Central memory CD8-positive, alpha-beta T cell (primary cell): ENCODE results near the gene GPHN.

Source experiments
- ATAC-seq: fragments of 150-1000 bp; cut with Tn5 transposase; replicated peaks from 2 replicates; pipeline ENCODE4 v1.10.0; 2022; ENCODE audit warnings: mild to moderate bottlenecking, moderate FRiP score, moderate number of reproducible peaks; ENCODE audit not compliant: poor library complexity, severe bottlenecking; ENCODE audit errors: extremely low read depth
- DNase-seq, 2 donors: peaks; one replicate each; pipeline ENCODE4 v3.0.0; 2021; ENCODE audit warnings: low spot score in 2 of 2
- H3K27ac Mint-ChIP-seq: one replicate; pipeline ENCODE4 v1.8.0; 2022; ENCODE audit warnings: low read depth, mild to moderate bottlenecking, moderate library complexity, mixed read lengths
- H3K27me3 Mint-ChIP-seq: one replicate; pipeline ENCODE4 v1.8.0; 2022; ENCODE audit warnings: mixed read lengths
- H3K36me3 Mint-ChIP-seq: one replicate; pipeline ENCODE4 v1.8.0; 2022; ENCODE audit warnings: mild to moderate bottlenecking, moderate library complexity, mixed read lengths; ENCODE audit not compliant: insufficient read depth
- H3K4me1 Mint-ChIP-seq: one replicate; pipeline ENCODE4 v1.8.0; 2022; ENCODE audit warnings: mixed read lengths
- H3K4me3 Mint-ChIP-seq: one replicate; pipeline ENCODE4 v1.8.0; 2022; ENCODE audit warnings: mild to moderate bottlenecking, moderate library complexity, mixed read lengths
- H3K9me3 Mint-ChIP-seq: one replicate; pipeline ENCODE4 v1.8.0; 2022; ENCODE audit warnings: mixed read lengths

The GPHN gene

DNA sequence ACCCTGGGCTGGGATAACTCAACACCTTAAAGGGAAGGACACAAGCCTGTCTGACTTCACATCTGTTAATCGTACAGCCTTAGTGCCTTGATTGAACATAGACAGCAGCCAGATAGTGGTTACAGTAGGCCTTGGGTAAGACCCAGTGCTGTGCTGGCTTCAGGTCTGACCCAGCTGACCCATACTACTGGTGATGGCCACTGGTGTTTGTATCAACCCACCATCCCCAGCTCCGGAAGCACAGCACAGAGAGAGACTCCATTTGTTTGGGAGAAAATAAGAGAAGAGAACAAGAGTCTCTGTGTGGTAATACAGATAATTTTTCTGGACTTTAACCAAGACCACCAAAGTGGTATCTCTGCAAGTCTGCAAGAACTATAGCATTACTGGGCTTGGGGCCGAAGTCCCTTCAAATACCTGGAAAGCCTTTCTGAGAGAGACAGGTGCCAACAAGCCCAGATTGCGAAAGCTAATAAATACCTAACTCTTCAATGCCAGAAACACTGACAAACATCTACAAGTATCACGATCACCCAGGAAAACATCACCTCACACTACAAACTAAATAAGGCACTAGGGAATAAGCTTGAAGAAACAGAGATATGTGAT is 351.2 kb downstream of the GPHN start:
- Mint-ChIP-seq H3K36me3 (peaks cover 2% of the 10 kb centered on the region), H3K27ac (no peak overlapping the region), H3K9me3 (peaks cover 10% of the 10 kb centered on the region), H3K4me1 (no peaks in the 10 kb centered on the region), H3K27me3 (no peaks in the 10 kb centered on the region), H3K4me3 (no peak overlapping the region)
- ATAC-seq (no peak), DNase-seq (no peak)

GRCh38 chr14:66881596-66881995 is 373.6 kb downstream of the GPHN start:
- DNase-seq: no peak
- Mint-ChIP-seq H3K4me3 (no peak overlapping the region), H3K4me1 (no peaks in the 10 kb centered on the region), H3K36me3 (no peaks in the 10 kb centered on the region), H3K27ac (no peak overlapping the region), H3K9me3 (peaks cover 18% of the 10 kb centered on the region), H3K27me3 (no peaks in the 10 kb centered on the region)
- ATAC-seq: no peak

GRCh38 chr14:66884149-66884548 is 376.2 kb downstream of the GPHN start:
- Mint-ChIP-seq H3K4me3 (no peak overlapping the region), H3K4me1 (no peaks in the 10 kb centered on the region), H3K27me3 (no peaks in the 10 kb centered on the region), H3K36me3 (no peaks in the 10 kb centered on the region), H3K9me3 (peaks cover 17% of the 10 kb centered on the region), H3K27ac (no peak overlapping the region)
- ATAC-seq (no peak), DNase-seq (no peak)

GRCh38 chr14:66900719-66901118 is 392.8 kb downstream of the GPHN start:
- H3K36me3 Mint-ChIP-seq: peaks cover 4% of the 10 kb centered on the region
- H3K4me1 Mint-ChIP-seq: no peaks in the 10 kb centered on the region
- H3K27ac Mint-ChIP-seq: no peak overlapping the region
- H3K27me3 Mint-ChIP-seq: no peaks in the 10 kb centered on the region
- H3K4me3 Mint-ChIP-seq: no peak overlapping the region
- ATAC-seq (no peak), DNase-seq (no peak)
- H3K9me3 Mint-ChIP-seq: peaks cover 30% of the 10 kb centered on the region

DNA sequence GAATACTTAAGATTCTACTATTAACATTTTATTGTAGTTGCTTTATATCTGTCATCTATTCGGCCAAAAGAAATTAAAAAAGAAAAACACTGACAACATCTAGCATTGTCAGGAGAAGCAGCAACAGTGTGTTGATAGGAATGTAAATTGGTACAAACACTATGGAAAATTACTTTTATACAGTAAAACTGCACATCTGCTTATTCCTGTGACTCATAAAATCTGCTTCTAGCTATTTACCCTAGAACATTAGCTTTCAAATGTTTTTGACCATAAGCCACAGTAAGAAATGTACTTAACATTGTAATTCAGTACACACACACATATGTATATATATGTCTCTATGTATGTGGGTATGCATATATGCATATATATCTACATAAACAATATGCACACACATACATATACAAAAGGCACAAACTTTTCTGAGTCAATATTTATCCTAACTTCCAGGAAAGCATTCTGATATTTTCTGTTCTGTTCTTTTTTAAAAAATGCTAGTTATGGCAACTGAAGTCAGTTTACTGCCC is 402.4 kb downstream of the GPHN start:
- Mint-ChIP-seq H3K27me3 (no peaks in the 10 kb centered on the region), H3K4me1 (no peaks in the 10 kb centered on the region), H3K27ac (no peak overlapping the region), H3K36me3 (no peaks in the 10 kb centered on the region), H3K9me3 (no peaks in the 10 kb centered on the region), H3K4me3 (no peak overlapping the region)
- ATAC-seq (no peak), DNase-seq (no peak)

DNA sequence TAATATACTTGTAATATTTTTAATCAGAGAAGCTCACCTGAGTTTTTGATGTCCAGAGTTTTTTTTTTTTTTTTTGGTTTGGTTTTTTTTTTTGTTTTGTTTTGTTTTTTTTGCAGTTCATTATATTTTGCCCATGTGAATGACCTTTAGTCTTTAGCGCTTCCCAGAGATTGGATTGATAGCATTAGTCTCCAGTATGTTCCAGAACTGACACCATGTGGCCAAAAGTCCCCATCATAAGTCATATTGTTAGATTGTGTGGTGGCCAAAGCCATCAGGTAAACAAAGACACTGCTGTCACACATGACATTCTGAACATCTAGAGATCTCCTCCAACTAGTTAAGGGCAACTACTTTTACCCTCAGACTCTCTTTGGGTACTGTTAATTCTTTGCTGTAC is 408.5 kb downstream of the GPHN start:
- Mint-ChIP-seq H3K9me3 (no peaks in the 10 kb centered on the region), H3K27ac (no peak overlapping the region), H3K4me3 (no peak overlapping the region), H3K27me3 (no peaks in the 10 kb centered on the region), H3K4me1 (no peaks in the 10 kb centered on the region), H3K36me3 (no peaks in the 10 kb centered on the region)
- DNase-seq: no peak
- ATAC-seq: no peak

GRCh38 chr14:66918527-66918926 is 410.6 kb downstream of the GPHN start:
- Mint-ChIP-seq H3K9me3 (no peaks in the 10 kb centered on the region), H3K27me3 (no peaks in the 10 kb centered on the region), H3K4me3 (no peak overlapping the region), H3K36me3 (no peaks in the 10 kb centered on the region), H3K27ac (no peak overlapping the region), H3K4me1 (no peaks in the 10 kb centered on the region)
- ATAC-seq (no peak), DNase-seq (no peak)

DNA sequence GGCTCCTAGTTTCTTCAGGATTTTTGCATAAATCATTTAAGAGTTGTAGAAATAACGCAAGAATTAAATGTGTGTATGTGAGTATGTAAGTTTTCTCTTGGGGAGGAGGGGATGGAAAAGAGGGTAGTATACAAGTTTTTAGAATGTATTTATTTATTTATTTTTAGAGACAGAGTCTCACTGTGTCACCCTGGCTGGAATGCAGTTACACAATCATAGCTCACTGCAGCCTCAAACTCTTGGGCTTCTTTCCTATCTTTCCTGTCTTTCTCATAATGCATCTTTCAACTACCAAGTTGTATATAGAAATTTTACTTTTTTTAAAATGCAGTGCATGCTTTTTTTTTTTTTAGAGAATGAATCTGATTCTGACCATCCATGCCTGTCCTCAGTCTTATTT is 412.2 kb downstream of the GPHN start:
- Mint-ChIP-seq H3K4me3 (no peak overlapping the region), H3K36me3 (no peaks in the 10 kb centered on the region), H3K4me1 (no peaks in the 10 kb centered on the region), H3K9me3 (no peaks in the 10 kb centered on the region), H3K27me3 (no peaks in the 10 kb centered on the region), H3K27ac (no peak overlapping the region)
- ATAC-seq (no peak), DNase-seq (no peak)

- peaks cover 1% of the 10 kb centered on the region for H3K36me3 Mint-ChIP-seq
- no peaks in the 10 kb centered on the region for H3K9me3 Mint-ChIP-seq
Observed at GRCh38 chr14:66923251-66923650, 415.3 kb downstream of the GPHN start.

DNA sequence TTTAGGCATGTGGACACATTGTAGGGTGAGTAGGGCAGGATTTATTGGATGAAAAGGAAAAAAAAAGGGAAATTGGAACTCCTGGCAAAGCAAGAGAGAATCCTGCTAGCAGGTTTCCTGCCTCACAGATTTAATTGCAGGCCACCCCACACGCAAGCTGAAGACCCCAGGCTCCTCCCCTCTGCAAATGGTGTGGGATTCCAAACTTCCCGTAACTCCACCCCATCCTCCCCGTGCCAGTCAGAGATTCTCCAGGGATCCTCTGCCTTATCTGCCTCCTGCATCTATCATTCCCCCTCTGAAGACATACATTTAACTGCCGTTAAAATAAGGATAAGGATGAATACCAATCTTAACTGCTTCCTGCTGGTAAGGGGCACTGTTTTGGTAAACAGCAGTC is 431.5 kb downstream of the GPHN start:
- Mint-ChIP-seq H3K27ac (no peak overlapping the region), H3K27me3 (no peaks in the 10 kb centered on the region), H3K36me3 (no peaks in the 10 kb centered on the region), H3K4me1 (no peaks in the 10 kb centered on the region), H3K9me3 (peaks cover 17% of the 10 kb centered on the region), H3K4me3 (no peak overlapping the region)
- DNase-seq (no peak), ATAC-seq (no peak)

More at GRCh38 chr14:66923251-66923650, 415.3 kb downstream of the GPHN start:
- DNase-seq: no peak
- Mint-ChIP-seq H3K4me1 (no peaks in the 10 kb centered on the region), H3K27ac (no peak overlapping the region), H3K4me3 (no peak overlapping the region), H3K27me3 (no peaks in the 10 kb centered on the region)
- no peak for ATAC-seq

- Mint-ChIP-seq H3K27me3 (no peaks in the 10 kb centered on the region), H3K4me1 (no peaks in the 10 kb centered on the region), H3K9me3 (peaks cover 22% of the 10 kb centered on the region), H3K27ac (no peak overlapping the region), H3K36me3 (peaks cover 4% of the 10 kb centered on the region), H3K4me3 (no peak overlapping the region)
- ATAC-seq: no peak
- no peak for DNase-seq
Observed at GRCh38 chr14:66944872-66945271, 436.9 kb downstream of the GPHN start.

DNA sequence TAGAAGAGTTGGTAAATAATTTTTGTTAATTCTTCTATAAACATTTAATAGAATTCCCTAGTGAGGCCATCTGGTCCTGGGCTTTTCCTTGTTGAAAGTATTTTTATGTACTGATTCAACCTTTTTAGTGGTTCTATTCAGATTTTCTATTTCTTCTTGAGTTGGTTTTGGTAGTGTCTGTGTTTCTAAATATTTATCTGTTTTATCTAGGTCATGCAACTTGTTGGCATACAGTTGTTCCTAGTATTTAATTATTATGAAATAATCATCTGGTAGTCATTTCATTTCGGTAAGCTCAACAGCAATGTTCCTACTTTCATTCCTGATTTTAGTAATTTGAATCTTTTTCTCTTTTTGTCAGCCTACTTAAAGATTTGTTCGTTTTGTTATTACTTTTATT is 447.2 kb downstream of the GPHN start:
- ATAC-seq: no peak
- Mint-ChIP-seq H3K27me3 (no peaks in the 10 kb centered on the region), H3K36me3 (no peaks in the 10 kb centered on the region), H3K4me3 (no peak overlapping the region), H3K4me1 (no peaks in the 10 kb centered on the region), H3K27ac (no peak overlapping the region), H3K9me3 (peaks cover 20% of the 10 kb centered on the region)
- no peak for DNase-seq

GRCh38 chr14:66959437-66960050 is 451.6 kb downstream of the GPHN start:
- H3K36me3 Mint-ChIP-seq: no peaks in the 10 kb centered on the region
- no peaks in the 10 kb centered on the region for H3K27me3 Mint-ChIP-seq
- ATAC-seq (no peak), DNase-seq (no peak)
- peaks cover 14% of the 10 kb centered on the region for H3K9me3 Mint-ChIP-seq
- no peak overlapping the region for H3K4me3 Mint-ChIP-seq
- no peaks in the 10 kb centered on the region for H3K4me1 Mint-ChIP-seq
- no peak overlapping the region for H3K27ac Mint-ChIP-seq
